ENCODE measurements around the gene SLC25A53.

Gene SLC25A53

DNA sequence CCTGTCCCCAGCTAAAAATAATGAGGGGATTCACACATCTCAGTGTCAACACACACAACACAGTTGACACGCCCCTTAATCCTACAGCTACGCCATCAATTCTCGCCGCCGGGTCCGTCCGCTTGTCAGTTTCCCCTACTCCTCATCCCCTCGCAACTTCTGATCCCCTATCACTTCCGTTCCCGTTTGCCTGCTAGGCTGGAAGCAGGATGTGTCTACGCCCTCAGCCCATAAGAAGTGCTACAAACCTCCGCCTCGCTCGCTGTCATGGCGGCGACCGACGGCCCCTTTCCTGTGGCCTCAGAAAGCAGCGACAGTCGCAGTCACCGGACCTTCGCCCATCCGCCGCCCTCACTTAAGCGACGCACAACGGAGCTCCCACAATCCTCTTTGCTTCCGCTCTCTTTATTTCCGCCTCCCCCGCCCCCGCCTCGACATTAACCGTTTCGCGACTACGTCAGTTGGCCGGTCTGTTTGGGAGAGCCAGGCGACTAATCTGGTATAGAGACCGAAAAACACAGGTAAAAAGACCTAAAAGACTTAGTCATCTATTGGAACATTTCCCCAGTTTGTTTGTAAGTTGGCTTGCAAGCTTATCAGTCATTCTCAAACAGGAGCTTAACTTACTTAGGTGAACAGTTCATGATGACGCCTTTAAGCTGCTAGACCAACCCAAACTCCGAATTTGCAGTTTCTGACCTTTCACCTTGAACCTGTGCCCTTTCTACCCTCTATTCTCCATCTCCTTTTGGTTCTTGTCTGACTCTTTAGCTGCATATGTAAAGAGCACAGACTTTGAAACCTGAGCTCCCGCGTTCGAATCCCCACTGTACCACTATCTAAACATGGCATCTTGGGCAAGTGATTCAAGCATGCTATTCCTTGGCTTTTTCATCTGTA is at the start of gene SLC25A53:
Gene SLC25A53 (minus strand): TSS at position 380 of the 900 bp plus-strand sequence. CDS start 51,752 bp downstream, outside the sequence.
- DNase-seq: peak; percentile 19 to 94 (median 66)

DNA sequence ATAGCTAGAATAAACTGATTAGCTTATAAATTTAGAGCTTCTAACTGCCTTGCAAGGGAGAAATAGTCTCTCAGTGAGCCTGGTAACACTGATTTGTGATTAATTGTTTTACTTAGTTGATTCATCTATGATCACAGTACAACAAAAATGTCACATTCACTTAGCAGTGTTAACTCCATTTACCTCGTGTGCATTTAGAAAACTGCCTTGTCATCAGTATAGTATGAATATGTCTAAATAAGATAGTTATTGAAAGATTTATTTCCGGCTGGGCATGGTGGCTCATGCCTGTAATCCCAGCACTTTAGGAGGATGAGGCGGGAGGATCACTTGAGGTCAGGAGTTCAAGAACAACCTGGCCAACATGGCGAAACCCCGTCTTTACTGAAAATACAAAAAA is 48.7 kb upstream of the SLC25A53 start:
- DNase-seq: no peak

DNA sequence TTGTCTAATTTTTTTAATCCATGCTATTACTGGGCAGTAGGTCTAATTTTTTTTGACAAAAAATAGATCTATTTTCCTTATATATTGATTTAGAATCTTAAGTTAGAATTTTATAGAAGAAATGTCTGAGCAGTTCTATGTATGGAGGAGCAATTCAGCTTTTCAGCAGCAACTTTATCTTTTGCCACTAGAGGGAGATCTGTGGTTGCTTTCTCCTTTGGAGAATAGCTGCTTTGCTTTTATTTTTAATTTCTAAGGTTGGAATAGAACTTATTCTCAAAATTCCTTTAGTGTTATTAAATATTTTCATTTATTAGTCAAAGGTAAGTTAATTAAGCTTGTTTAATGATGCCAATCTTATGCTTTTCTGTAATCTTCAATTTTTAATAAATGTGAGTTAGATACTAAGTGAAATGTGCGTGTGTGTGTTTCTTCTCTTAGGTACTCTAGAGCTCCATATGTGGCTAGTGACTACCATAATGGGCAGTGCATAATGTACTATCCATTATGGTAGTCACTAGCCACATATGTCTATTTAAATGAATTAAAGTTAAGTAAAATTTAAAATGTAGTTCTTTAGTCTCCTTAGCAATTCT is 38.8 kb upstream of the SLC25A53 start:
- no peak for DNase-seq

- DNase-seq: no peak
Observed at GRCh38 chrX:104195013-104195412, 38.2 kb upstream of the SLC25A53 start.

- DNase-seq: no peak
Observed at GRCh38 chrX:104193485-104193884, 36.7 kb upstream of the SLC25A53 start.

GRCh38 chrX:104189837-104190236 is 33.0 kb upstream of the SLC25A53 start:
- no peak for DNase-seq

- DNase-seq: peak in 2 of 51 donors; percentile 0 to 6
Observed at GRCh38 chrX:104187931-104188330, 31.1 kb upstream of the SLC25A53 start.

DNA sequence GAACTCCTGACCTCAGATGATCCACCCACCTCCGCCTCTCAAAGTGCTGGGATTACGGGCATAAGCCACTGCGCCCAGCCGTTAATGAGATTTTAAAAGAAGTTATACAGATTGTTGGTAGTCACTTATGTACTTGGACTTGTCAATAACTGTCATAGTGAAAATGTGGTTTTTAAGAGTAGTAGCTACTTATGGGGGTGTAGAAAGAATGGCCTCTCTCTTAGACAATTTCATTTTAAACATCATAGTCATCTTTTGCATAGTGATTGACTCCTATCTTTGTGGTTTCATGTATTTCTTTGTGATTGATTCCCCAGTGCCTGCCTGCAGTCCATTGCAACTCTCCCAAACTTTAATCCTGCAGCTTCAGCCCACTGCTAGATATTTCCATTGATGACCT is 26.9 kb upstream of the SLC25A53 start:
- no peak for DNase-seq

GRCh38 chrX:104173841-104174240 is 17.0 kb upstream of the SLC25A53 start:
- no peak for DNase-seq

DNA sequence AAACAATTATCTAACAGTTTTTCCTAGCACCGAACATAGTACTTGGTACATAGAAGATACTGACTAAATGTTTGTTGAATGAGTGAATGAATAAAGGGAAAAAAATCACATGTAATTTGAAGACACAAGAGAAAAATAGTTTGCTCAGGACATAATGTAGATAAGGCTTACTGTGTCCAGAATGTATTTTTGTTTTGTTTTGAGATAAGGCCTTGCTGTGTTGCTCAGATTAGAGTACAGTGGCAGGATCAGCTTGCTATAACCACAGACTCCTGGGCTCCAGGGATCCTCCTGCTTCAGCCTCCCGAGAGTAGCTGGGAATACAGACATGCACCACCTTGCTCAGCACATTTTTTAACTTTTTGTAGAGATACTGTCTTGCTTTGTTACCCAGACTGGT is 16.0 kb upstream of the SLC25A53 start:
- DNase-seq: no peak

GRCh38 chrX:104172121-104172520 is 15.3 kb upstream of the SLC25A53 start:
- no peak for DNase-seq

- DNase-seq: no peak
Observed at GRCh38 chrX:104168127-104168526, 11.3 kb upstream of the SLC25A53 start.

DNA sequence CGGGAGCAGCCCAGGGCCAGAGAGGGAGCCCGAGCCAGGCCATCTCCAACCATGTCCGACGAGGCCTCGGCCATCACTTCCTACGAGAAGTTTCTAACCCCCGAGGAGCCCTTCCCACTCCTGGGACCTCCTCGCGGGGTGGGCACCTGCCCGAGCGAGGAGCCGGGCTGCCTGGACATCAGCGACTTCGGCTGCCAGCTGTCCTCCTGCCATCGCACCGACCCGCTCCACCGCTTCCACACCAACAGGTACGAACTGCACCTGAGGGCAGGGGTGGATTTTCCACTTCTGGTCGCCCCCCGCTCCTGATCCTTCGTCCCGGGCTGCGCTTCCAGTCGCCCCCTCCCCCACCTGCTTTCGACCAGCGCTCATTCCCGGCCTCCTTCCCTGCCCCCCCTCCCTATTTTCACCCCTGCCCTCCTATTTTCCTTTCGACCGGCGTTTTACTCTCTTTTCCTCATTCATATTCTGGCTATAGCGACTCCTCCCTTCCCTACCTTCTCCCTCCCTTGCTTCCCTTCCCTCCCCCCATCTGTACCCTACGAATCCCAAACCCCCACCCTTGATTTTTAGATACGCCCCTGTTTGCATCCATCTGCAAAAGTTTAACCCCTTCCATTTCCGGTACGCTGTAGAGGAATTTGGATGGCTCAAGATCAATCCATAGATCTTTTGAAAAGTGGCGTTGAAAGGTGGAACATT is 10.1 kb upstream of the SLC25A53 start:
- DNase-seq: peak in 13 of 51 donors; percentile 6 to 63 (median 19)

DNA sequence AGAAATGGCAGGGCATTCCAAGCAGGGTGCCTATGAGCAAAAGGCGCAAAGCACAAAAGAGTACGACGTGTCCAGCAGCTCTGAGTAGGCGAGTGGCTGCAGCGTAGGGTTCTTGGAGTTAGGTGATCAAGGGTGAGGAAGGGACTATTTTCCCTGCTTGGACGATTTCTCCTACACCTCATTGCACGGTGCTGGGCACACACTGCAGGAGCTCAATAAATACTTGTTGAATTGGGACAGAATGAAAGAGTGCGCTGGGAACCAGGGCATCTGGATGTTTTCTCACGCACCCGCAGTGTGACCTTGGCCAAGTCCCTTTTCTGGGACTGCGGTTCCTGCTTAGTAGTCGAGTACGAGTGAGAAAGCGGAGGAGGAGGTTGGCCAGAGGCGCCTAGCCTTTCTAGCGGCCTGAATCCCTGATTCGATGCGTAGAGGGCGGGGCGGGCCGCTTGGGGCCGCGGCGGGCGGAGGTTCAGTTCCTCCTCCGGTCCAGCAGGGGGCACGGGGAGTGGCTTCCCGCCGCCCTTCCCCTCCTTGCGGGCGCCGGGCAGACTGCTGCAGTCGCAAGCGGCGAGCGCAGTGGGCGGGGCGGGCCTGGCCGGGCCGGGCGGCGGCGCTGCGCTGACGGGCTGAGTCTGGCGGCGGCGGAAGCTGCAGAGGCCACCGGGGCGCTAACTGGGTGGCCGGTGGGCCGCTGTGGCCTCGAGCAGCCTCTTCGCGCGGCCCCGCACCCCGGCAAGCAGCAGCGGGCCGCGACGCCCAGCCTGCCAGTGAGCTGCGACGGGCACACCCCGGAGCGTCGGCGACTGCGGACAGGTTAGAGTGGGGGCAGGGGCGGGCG is 9.3 kb upstream of the SLC25A53 start, which contains the start of gene FAM199X:
Gene FAM199X (plus strand): TSS at position 560 of the 841 bp plus-strand sequence. CDS start 333 bp downstream, outside the sequence.
- DNase-seq: peak; percentile 1 to 86 (median 66)

DNA sequence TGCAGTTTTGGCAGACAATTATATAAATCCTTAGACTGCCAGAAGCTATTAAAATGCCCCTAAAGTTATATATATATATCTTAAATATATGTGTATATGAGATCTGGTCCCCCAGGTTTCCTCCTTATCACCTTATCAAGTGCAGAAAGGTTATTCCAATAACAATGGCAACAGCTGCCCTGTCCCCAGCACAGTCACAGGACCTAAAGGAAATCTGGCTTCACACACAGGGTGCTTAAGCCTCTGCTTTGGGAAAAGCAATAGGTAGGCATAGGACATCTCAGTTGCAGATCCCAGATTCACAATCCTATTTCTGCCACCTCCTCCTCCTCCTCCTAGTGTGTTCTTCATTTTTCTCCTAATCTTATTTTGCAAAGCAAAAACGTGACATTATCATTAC is 5.8 kb downstream of the SLC25A53 start:
- no peak for DNase-seq

DNA sequence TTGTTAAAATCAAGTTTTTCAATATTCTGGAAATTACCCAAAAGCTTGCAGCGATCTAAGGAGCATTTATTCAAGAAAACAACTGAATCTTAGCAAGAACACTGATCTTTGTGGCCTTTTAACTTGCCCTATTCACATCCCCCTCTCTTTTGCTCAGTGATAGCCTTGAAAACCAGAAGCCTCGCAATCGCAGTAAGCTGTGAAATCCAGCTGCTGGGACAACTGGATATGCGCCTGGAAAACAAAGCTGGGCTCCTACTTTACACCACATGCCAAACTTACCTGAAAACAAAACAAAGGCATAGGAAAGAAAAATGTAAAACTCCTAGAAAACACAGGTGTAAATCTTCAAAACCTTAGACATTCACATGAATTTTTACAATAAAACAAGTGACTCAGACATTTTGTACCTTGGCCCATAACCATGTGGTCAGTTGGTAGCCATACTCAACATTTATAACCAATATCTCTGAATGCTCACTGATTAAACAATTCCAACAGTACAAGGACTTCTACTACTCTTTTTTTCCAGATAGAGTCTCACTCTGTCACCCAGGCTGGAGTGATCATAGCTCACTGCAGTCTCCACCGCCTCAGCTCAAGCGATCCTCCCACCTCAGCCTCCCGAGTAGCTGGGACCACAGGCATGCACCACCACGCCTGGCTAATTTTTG is 15.6 kb downstream of the SLC25A53 start:
- DNase-seq: no peak

- peak in 1 of 51 donors; percentile 3 for DNase-seq
Observed at GRCh38 chrX:104137496-104137895, 19.3 kb downstream of the SLC25A53 start.

DNA sequence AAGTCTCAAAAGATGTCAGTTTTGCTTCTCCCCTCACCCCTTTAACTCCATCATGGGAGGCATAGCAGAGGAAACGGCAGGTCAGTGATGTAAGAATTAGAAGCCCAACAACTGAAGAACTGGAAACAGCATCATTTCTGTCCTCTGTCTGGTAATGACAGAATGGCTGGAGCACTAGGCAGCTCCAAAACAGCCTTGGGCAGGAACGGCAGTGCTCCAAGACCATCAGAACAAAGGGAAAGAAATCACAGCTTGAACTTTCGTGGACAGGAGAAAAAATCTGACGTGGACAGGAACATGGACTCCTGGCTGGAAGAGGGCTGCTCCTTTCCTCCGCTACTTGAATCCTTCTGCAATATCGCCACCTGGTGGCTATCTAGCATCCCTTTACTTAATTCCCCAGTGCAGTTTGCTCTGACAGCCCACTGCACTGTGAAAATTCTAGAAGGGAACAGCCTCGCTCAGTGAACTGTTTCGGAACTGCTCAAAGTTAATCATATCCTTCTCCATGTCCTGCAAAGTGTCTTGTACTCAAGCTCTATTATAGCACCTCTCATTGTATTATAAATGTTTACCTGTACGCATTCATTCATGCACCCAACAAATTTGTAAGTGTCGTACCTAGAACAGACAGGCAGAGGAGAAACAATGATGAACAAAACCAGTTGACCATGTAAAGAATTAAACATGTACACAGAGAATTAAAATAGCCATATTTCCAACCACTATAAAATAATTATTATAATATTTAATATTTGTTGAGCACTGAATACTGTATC is 20.4 kb downstream of the SLC25A53 start:
- peak in 44 of 51 donors; percentile 1 to 76 (median 33) for DNase-seq

GRCh38 chrX:104135677-104136076 is 21.1 kb downstream of the SLC25A53 start:
- DNase-seq: no peak
